Breast epithelium (tissue), 4 donors: ENCODE results near the gene FOLR2. TPM values are rescaled to one million over a fixed set of nuclear protein-coding genes. Genes with fewer than 3 reads are reported as not detected.

Experiments
- DNase-seq, 2 donors: peaks; one replicate each; pipeline ENCODE4 v3.0.0-alpha.2; 2019; ENCODE audit warnings: low spot score in 2 of 2
- H3K27ac ChIP-seq, 2 donors: fragments of 200-600 bp; sonication (generic) in 1 of 2; one replicate each; pipeline ENCODE4 v1.5.1; 2016 to 2019; ENCODE audit warnings: mild to moderate bottlenecking in 1 of 2
- H3K27me3 ChIP-seq, 2 donors: fragments of 200-600 bp; sonication (generic) in 1 of 2; one replicate each; pipeline versions ENCODE4 v1.5.1 to v1.6.0; 2017 to 2019; ENCODE audit warnings: control low read depth in 1 of 2, mild to moderate bottlenecking in 1 of 2
- H3K36me3 ChIP-seq: fragments of 200-600 bp; one replicate; pipeline ENCODE4 v1.5.1; 2019
- H3K4me1 ChIP-seq, 2 donors: fragments of 200-600 bp; sonication (generic); one replicate each; pipeline ENCODE4 v1.5.1; 2016 to 2019; ENCODE audit warnings: control low read depth in 1 of 2
- H3K4me3 ChIP-seq, 3 donors: fragments of 200-600 bp; sonication (generic); 1 replicate in 2 of 3; 2 replicates in 1 of 3; pipeline ENCODE4 v1.5.1; 2016 to 2019; ENCODE audit warnings: mild to moderate bottlenecking in 3 of 3, moderate library complexity in 2 of 3
- H3K9me3 ChIP-seq, 2 donors: fragments of 200-600 bp; sonication (generic) in 1 of 2; one replicate each; pipeline ENCODE4 v1.5.1; 2016 to 2019; ENCODE audit warnings: control low read depth in 1 of 2
- CTCF ChIP-seq, 3 donors: fragments of 450-650 bp; IDR thresholded peaks; one replicate each; pipeline ENCODE4 v1.5.1; 2016 to 2017; ENCODE audit warnings: antibody characterized with exemption in 3 of 3, mild to moderate bottlenecking in 3 of 3, moderate library complexity in 3 of 3
- POLR2A ChIP-seq: fragments of 450-650 bp; IDR thresholded peaks from one replicate; pipeline ENCODE4 v1.6.1; 2016; ENCODE audit warnings: antibody characterized with exemption, mild to moderate bottlenecking, moderate library complexity
- POLR2AphosphoS5 ChIP-seq, 3 donors: sonication (generic); formaldehyde crosslinking; IDR thresholded peaks; one replicate each; pipeline ENCODE4 v1.6.1; 2017; ENCODE audit warnings: antibody characterized with exemption in 3 of 3
- intact Hi-C: fragments of 100-400 bp; cut with DNase I; formaldehyde crosslinking; loops from one replicate; pipeline ENCODE4 v1.15.1; 2023; ENCODE audit warnings: low total_unique reads
- total RNA-seq, 3 donors: library from RNA; depleted of rRNA; stranded (reverse); fragments of >200 nt; gene quantifications; one replicate each; pipeline ENCODE4 v1.1.0, GENCODE V29; 2016

FOLR2 gene
- total RNA-seq, 3 donors from 2014 or later = 5.2 to 143 (median 16.7) TPM

DNA sequence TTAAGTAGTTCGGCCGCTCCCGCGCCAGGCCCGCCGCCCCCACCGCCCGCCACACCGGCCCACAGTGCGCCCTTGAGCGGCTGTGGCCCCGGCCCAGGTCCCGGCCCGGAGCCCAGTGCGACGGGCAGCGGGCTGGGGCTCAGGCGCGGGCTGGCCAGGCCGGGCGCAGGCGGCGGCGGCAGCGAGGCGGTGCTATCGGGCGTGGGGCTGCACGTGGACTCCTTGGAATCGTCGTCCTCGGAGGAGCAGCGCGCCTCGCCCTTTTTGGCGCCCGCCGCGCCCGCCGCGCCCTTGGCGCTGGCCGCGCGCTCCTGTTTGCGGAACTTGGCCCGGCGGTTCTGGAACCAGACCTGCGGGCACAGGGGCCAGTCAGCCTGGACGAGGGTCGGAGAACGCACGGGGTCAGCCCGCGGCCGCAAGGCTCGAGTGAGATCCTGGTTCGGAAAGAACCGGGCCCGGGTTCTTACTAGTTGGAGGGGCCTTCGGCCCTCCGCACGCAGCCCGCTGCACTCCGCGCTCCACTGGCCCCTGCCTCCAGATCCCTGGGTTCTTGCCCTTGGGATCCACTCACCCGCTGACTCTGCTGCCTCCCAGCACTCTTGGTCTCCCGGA is 23.4 kb downstream of the FOLR2 start:
- Histone ChIP-seq H3K27me3 (peaks cover 6 to 28% of the 10 kb centered on the region in 2 donors), H3K4me3 (peak overlapping the region; percentile 17 to 73 (median 46)), H3K36me3 (no peaks in the 10 kb centered on the region), H3K4me1 (peaks cover 0 to 15% of the 10 kb centered on the region in 2 donors), H3K9me3 (no peaks in the 10 kb centered on the region), H3K27ac (peak overlapping the region; percentile 52 to 71)
- no peak for TF ChIP-seq CTCF (IDR thresholded peaks at IDR 0.05)
- TF ChIP-seq POLR2AphosphoS5 (IDR thresholded peaks at IDR 0.05) = no peak
- no peak for TF ChIP-seq POLR2A
- intact Hi-C loops = loop anchor here (10.0 kb wide), 1 partner anchor 215 kb away; no protein-coding TSS in a partner anchor
- no peak for DNase-seq

DNA sequence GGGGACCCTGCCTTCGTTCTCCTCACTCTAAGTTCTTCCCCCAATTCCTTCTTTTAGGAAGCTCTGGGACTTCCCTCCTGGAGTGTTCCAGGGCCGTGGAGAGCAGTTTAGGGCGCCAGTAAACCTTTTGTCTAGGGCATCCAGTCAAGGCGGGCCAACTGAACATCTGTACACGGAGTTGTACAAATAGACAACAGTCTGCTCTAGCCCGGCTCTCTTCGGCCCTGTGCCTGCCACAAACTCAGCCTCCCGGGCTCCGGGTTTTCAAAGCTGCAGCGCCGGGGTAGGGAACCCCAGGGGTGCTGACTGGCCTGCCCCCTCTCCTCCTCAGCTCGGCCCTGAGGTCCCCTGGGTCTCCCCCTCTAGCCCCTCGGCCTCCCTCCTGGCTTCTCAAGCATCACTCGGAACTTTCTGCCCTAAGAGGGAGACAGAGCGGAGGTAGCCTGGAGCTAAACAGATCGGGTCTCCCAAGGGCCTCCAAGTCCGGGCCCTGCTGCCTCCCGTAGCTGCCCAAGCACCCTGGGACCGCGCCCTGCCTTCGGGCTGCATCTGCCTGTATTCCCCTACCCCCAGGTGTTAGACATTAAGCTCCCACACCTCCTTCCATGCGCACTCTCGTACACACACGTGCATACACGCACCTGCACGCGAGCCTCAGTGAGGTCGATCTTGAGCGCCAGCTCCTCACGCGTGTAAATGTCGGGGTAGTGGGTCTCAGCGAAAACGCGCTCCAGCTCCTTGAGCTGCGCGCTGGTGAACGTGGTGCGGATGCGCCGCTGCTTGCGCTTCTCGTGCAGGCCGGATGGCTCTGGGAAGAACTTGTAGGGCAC is 24.1 kb downstream of the FOLR2 start:
- H3K9me3 ChIP-seq = no peaks in the 10 kb centered on the region
- no peaks in the 10 kb centered on the region for H3K36me3 ChIP-seq
- intact Hi-C loops = loop anchor here (10.0 kb wide), 1 partner anchor 216 kb away; no protein-coding TSS in a partner anchor
- H3K4me1 ChIP-seq = peaks cover 0 to 15% of the 10 kb centered on the region in 2 donors
- H3K27me3 ChIP-seq = peaks cover 6 to 29% of the 10 kb centered on the region in 2 donors
- TF ChIP-seq CTCF (IDR thresholded peaks at IDR 0.05) = no peak
- no peak for TF ChIP-seq POLR2AphosphoS5 (IDR thresholded peaks at IDR 0.05)
- H3K27ac ChIP-seq = peak overlapping the region; percentile 52 to 71
- DNase-seq = peak in 1 of 2 donors; percentile 45
- H3K4me3 ChIP-seq = peak overlapping the region; percentile 17 to 73 (median 46)

DNA sequence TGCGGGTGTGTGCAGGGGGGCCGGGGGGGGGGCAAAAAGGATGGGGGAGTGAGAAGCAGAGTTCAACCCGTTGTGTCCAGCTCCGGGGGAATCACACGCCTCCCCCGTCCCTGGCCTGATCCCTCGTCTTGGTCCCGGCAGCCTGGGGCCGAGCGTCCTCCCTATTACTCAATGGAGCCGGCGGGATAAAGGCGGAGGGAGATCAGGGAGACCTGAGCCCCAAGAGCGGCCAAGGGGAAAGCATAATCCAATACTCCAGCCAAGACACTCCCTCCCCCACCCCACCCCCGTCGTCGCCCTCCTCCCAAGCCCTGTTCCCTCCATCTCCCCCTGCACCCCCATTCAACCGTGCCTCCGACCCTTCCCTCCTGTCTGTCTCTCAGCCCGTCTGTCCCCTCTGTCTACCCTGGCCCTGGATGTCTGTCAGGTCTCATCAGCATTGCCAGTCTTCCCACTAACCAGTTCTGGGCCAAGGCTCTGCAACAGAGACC is 24.7 kb downstream of the FOLR2 start:
- intact Hi-C loops = loop anchor here (10.0 kb wide), 1 partner anchor 217 kb away; no protein-coding TSS in a partner anchor
- Histone ChIP-seq H3K4me1 (peaks cover 0 to 15% of the 10 kb centered on the region in 2 donors), H3K27ac (no peak overlapping the region), H3K27me3 (peaks cover 6 to 29% of the 10 kb centered on the region in 2 donors), H3K4me3 (no peak overlapping the region), H3K36me3 (no peaks in the 10 kb centered on the region), H3K9me3 (no peaks in the 10 kb centered on the region)
- peak in 1 of 2 donors; percentile 42 for DNase-seq
- no peak for TF ChIP-seq CTCF (IDR thresholded peaks at IDR 0.05)
- TF ChIP-seq POLR2A = no peak
- TF ChIP-seq POLR2AphosphoS5 (IDR thresholded peaks at IDR 0.05) = no peak

DNA sequence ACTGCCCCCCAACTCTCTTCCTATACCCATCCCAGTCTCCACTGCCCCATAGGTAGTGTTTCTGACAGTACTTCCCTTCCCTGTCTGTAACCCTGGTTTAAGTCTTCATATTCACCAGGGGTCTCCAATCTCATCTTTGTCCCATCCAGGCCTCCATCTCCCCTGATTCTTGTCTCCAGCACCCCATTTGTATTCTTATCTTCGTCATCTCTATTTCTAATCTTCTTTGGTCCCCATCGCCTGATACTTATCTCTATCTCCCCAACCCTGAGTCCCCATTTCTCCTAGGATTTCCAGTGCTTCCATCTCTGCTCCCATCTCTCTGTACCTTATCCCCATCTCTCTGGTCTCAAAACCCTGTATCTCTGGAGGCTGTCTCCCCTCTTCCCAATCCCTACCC is 25.5 kb downstream of the FOLR2 start:
- Histone ChIP-seq H3K9me3 (no peaks in the 10 kb centered on the region), H3K4me1 (peaks cover 0 to 15% of the 10 kb centered on the region in 2 donors), H3K36me3 (no peaks in the 10 kb centered on the region), H3K27ac (no peak overlapping the region), H3K27me3 (peaks cover 6 to 29% of the 10 kb centered on the region in 2 donors), H3K4me3 (no peak overlapping the region)
- intact Hi-C loops = loop anchor here (10.0 kb wide), 1 partner anchor 217 kb away; no protein-coding TSS in a partner anchor
- TF ChIP-seq POLR2A = no peak
- no peak for TF ChIP-seq CTCF (IDR thresholded peaks at IDR 0.05)
- no peak for TF ChIP-seq POLR2AphosphoS5 (IDR thresholded peaks at IDR 0.05)
- DNase-seq = peak in 1 of 2 donors; percentile 2
